Common myeloid progenitor, CD34-positive (primary cell): Measurements from ENCODE around the gene ENDOU.

Source experiments
- CTCF ChIA-PET: fragments of 350-600 bp; sonication (Branson Sonifier 250); formaldehyde crosslinking; loops from one replicate; lab custom pipeline; 2021; ENCODE audit warnings: antibody characterized with exemption; lab: Charles Lee
- POLR2A ChIA-PET: fragments of 350-600 bp; sonication (Branson Sonifier 250); formaldehyde crosslinking; loops from one replicate; lab custom pipeline; 2021; ENCODE audit warnings: antibody characterized with exemption; lab: Charles Lee
- DNase-seq, 3 donors: peaks; one replicate each; pipeline versions ENCODE4 v3.0.0 to v3.0.0-alpha.2; 2013
- H3K27ac ChIP-seq, 2 experiments: 1 replicate in 1 of 2; 2 replicates in 1 of 2; pipeline ENCODE4 v1.7.0; 2013; ENCODE audit warnings: inconsistent platforms in 2 of 2, low read length in 2 of 2, mild to moderate bottlenecking in 2 of 2, low read depth in 1 of 2, moderate library complexity in 1 of 2; ENCODE audit not compliant: severe bottlenecking in 2 of 2, insufficient read depth in 1 of 2, poor library complexity in 1 of 2
- H3K27me3 ChIP-seq, 5 experiments: replicated peaks in 2 of 5; 1 replicate in 3 of 5; 2 replicates in 2 of 5; pipeline versions ENCODE4 v1.6.1 to v1.7.0; 2013; ENCODE audit warnings: low read length in 4 of 5, mild to moderate bottlenecking in 2 of 5, moderate library complexity in 2 of 5, inconsistent platforms in 1 of 5; ENCODE audit not compliant: insufficient read depth in 5 of 5, control insufficient read depth in 4 of 5
- H3K36me3 ChIP-seq, 4 experiments: 1 replicate in 2 of 4; 2 replicates in 2 of 4; pipeline versions ENCODE4 v1.6.1 to v1.7.0; 2013; ENCODE audit warnings: low read length in 3 of 4, control low read depth in 1 of 4, mild to moderate bottlenecking in 1 of 4; ENCODE audit not compliant: control insufficient read depth in 4 of 4, insufficient read depth in 4 of 4
- H3K4me1 ChIP-seq, 4 experiments: 1 replicate in 3 of 4; 2 replicates in 1 of 4; pipeline versions ENCODE4 v1.6.1 to v1.7.1; 2013; ENCODE audit warnings: low read length in 3 of 4, mild to moderate bottlenecking in 3 of 4, control low read depth in 1 of 4, inconsistent platforms in 1 of 4, moderate library complexity in 1 of 4; ENCODE audit not compliant: control insufficient read depth in 4 of 4, insufficient read depth in 4 of 4; ENCODE audit errors: control extremely low read depth in 1 of 4
- H3K4me3 ChIP-seq, 7 experiments: 1 replicate in 4 of 7; 2 replicates in 3 of 7; pipeline versions ENCODE4 v1.5.1 to v1.7.0; 2013; ENCODE audit warnings: mild to moderate bottlenecking in 7 of 7, low read length in 6 of 7, moderate library complexity in 6 of 7, inconsistent platforms in 2 of 7, low read depth in 2 of 7, control low read depth in 1 of 7; ENCODE audit not compliant: insufficient read depth in 4 of 7, control insufficient read depth in 1 of 7; ENCODE audit errors: extremely low read depth in 1 of 7
- H3K9me3 ChIP-seq, 5 experiments: 1 replicate in 4 of 5; 2 replicates in 1 of 5; pipeline versions ENCODE4 v1.6.1 to v1.7.1; 2013; ENCODE audit warnings: low read length in 4 of 5, mild to moderate bottlenecking in 2 of 5, inconsistent platforms in 1 of 5, low read depth in 1 of 5, moderate library complexity in 1 of 5; ENCODE audit not compliant: control insufficient read depth in 4 of 5, insufficient read depth in 2 of 5; ENCODE audit errors: control extremely low read depth in 1 of 5
- WGBS: methylation state at CpG from one replicate; pipeline ENCODE4 v1.1.5; 2013; ENCODE audit not compliant: insufficient coverage; 5-methylcytosine and 5-hydroxymethylcytosine counted together

The ENDOU gene

DNA sequence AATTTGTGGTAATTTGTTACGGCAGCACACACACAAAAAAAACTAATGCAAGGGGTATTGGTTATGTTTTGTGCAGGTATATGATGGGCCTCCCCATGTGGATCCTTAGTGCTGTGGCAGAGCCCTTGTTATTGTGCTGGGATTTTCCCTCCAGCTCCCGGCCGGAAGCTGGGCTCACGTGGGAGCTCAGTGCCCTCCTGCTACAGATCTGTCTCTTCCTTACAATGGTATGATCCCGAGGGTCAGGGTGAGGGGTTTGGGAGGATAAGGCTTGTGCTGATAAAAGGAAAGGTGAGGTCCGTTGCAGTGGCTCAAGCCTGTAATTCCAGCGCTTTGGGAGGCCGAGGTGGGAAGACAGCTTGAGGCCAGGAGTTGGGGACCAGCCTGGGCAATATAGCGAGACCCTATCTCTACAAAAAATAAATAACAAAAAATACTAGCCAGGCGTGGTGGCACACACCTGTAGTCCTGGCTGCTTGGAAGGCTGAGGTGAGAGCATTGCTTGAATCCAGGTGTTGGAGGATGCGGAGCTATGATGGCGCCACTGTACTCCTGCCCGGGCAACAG is 46.9 kb upstream of the ENDOU start:
- H3K4me3 ChIP-seq: peak overlapping the region in 4 of 7 experiments; percentile 80 to 85 (median 82)
- WGBS: 100% methylated on average over 2 of the region's 13 CpGs
- ChIA-PET CTCF (interaction anchor here (0.6 to 29.0 kb wide), 6 partner anchors 7 to 142 kb away, joined by 3 to 1109 read pairs (median 72); partner anchors contain the start of genes ENDOU, RAPGEF3 and RPAP3), POLR2A (interaction anchor here (1.0 kb wide), 1 partner anchor 14 kb away, joined by 5 read pairs; the partner anchor contains the start of gene RAPGEF3)
- H3K27ac ChIP-seq: no peak overlapping the region
- H3K9me3 ChIP-seq: no peaks in the 10 kb centered on the region
- no peak for DNase-seq
- no peaks in the 10 kb centered on the region for H3K27me3 ChIP-seq
- H3K36me3 ChIP-seq: no peaks in the 10 kb centered on the region
- H3K4me1 ChIP-seq: peaks cover 11 to 55% (median 47%) of the 10 kb centered on the region in 4 experiments

DNA sequence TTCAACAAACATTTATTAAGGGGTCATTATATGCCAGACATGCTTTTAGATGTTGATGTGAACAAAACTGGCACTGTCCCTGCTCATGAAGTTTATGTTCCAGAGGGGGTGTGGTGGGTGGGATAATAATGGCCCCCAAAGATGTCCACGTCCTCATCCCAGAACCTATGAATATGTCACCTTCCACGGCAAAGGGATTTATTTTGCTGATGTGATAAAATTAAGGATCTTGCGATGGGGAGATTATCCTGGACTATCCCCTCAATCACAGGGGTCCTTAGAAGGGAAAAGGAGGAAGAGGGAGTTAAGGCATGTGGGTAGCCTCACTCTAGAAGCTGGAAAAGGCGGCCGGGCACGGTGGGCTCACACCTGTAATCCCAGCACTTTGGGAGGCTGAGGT is 46.0 kb upstream of the ENDOU start:
- Histone ChIP-seq H3K4me1 (peaks cover 11 to 55% (median 45%) of the 10 kb centered on the region in 4 experiments), H3K4me3 (no peak overlapping the region), H3K9me3 (no peaks in the 10 kb centered on the region), H3K27me3 (no peaks in the 10 kb centered on the region), H3K27ac (no peak overlapping the region), H3K36me3 (no peaks in the 10 kb centered on the region)
- WGBS: 100% methylated on average over 1 of the region's 6 CpGs
- POLR2A ChIA-PET: no interaction called here
- CTCF ChIA-PET: interaction anchor here (1.6 to 29.0 kb wide), 4 partner anchors 8 to 67 kb away, joined by 3 to 1109 read pairs (median 393); partner anchors contain the start of genes ENDOU, RAPGEF3 and RPAP3
- no peak for DNase-seq

DNA sequence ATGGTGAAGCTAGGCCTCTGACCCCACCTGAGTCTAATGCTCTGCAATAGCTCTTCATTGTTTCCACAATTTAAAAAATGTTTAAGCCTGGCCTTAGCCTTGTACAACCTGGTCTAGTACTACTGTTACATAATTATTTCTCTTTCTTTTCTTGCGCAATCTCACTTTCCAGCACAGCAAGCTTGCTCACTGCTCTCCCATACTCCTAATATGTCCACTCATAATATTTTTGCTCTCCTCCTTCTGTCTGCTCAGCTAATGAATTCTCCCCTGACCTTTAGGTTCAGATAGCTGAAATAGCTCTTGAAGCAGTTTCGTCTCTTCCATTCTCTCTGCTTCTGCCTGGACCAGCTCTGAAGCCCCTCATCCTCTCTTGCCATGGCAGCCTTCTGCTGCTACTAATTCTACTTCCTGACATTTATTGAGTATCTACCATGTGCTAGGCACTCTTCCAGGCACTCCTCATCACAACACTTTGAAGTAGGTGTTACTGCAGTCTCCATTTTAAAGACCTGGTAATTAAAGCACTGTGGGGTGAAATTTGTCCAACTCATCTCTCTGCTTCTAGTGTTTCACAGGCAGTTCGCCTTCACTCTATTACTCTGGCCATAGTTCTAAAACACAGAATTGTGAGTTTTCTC is 44.9 kb upstream of the ENDOU start:
- POLR2A ChIA-PET: no interaction called here
- CTCF ChIA-PET: interaction anchor here (0.9 to 29.0 kb wide), 9 partner anchors 9 to 66 kb away, joined by 3 to 1109 read pairs (median 3); partner anchors contain the start of genes ENDOU, RAPGEF3 and RPAP3

DNA sequence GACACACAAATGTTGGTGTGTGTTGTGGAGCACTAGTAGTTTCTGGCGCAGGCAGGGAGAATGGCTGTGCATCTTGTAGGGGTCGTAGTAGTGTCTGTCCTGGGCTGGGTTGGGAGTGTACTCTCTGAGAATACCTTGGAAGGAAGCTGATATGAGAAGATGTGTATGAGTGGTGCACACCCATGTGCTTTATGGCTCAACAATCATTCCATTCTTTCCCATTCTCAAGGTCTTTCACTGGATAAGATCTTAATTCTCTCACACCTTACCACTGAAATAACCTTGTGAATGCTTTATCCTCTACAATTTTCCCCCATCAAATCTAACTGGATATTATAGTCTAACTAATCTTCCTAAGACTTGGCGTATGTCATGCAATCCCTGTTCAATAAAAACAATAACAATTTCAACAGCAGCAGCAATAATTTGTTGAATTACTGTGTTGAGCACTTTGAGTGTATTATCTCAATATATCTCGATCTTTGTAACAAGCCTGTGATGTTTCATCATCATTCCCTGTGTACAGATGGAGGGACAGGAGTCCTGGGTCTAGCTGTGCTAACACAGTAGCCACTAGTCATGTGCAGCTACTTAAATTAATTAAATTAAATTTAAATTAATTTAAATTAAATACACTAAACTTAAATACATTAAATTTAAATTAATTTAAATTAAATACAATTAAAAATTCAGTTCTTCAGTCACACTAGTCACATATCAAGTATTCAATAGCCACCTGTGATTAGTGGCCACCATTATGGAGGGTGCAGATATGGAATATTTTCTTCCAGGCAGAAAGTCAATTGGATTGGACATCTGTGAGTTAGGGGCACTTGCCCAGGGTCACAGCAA is 44.2 kb upstream of the ENDOU start:
- H3K27ac ChIP-seq: no peak overlapping the region
- 94% methylated on average over 2 of the region's 4 CpGs for WGBS
- H3K9me3 ChIP-seq: no peaks in the 10 kb centered on the region
- ChIA-PET CTCF (interaction anchor here (0.6 to 29.0 kb wide), 12 partner anchors 9 to 1177 kb away, joined by 3 to 1109 read pairs (median 3); partner anchors contain the start of genes ENDOU, RAPGEF3 and RPAP3), POLR2A (no interaction called here)
- H3K4me3 ChIP-seq: no peak overlapping the region
- H3K4me1 ChIP-seq: peaks cover 11 to 49% (median 32%) of the 10 kb centered on the region in 4 experiments
- no peaks in the 10 kb centered on the region for H3K36me3 ChIP-seq
- no peaks in the 10 kb centered on the region for H3K27me3 ChIP-seq
- no peak for DNase-seq

More for the DNA sequence above, 44.9 kb upstream of the ENDOU start:
- Histone ChIP-seq H3K36me3 (no peaks in the 10 kb centered on the region), H3K4me3 (no peak overlapping the region), H3K4me1 (peaks cover 11 to 54% (median 39%) of the 10 kb centered on the region in 4 experiments), H3K27ac (no peak overlapping the region), H3K27me3 (no peaks in the 10 kb centered on the region), H3K9me3 (no peaks in the 10 kb centered on the region)
- 97% methylated on average over 3 of the region's 3 CpGs for WGBS
- no peak for DNase-seq

DNA sequence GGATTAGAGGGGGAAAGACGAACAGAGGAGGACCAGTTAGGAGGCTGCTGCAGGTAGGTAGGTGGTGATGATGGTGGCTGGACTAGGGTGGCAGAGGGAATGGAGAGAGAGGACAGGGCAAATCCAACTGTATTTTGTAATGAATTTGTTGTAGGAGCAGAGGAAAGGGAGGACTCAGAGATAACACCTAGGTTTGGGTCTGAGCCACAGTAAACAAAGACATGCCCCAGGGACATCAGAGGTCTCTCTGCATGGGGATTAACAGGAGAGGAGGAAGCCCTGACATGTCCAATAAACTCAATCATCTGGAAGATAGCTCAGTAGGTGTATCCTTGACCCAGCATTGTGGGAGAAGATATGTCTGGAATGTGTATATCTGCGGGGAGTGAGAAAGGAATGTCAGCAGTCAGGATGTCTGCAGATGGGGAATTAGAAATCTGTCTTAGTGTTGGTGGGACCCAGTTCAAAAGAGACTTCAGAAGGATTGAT is 43.1 kb upstream of the ENDOU start:
- no peaks in the 10 kb centered on the region for H3K27me3 ChIP-seq
- H3K36me3 ChIP-seq: no peaks in the 10 kb centered on the region
- WGBS: 100% methylated on average over 2 of the region's 2 CpGs
- ChIA-PET CTCF (interaction anchor here (0.8 to 29.0 kb wide), 8 partner anchors 11 to 71 kb away, joined by 3 to 1109 read pairs (median 16); partner anchors contain the start of genes ENDOU, RAPGEF3 and RPAP3), POLR2A (no interaction called here)
- H3K9me3 ChIP-seq: no peaks in the 10 kb centered on the region
- H3K27ac ChIP-seq: no peak overlapping the region
- no peak for DNase-seq
- H3K4me1 ChIP-seq: peaks cover 4 to 51% (median 29%) of the 10 kb centered on the region in 4 experiments
- no peak overlapping the region for H3K4me3 ChIP-seq

DNA sequence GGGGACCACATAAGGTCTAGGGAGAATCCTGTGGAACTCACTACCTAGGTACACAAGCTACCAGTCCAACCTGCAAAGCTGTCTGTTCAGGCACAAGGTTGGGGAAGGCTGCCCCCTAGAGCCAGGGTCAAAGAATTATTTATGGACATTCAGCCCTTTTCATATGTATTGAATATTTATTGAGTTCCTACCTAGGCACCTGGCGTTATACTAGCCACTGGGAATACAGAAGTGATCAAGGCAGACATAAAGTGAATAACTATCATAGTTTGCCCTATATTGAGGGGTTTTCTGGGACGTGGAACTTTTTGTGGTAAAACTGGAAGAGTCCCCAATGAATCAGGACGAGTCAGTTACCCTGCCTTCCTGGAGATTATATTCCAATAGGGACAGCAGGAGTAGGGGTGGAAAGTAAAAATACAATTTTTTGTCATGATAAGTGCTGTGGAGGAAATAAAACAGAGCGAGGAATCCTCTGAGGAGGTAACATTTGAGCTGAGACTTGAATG is 42.0 kb upstream of the ENDOU start:
- 57% methylated on average over 4 of the region's 4 CpGs for WGBS
- H3K4me3 ChIP-seq: no peak overlapping the region
- POLR2A ChIA-PET: interaction anchor here (1.5 kb wide), 1 partner anchor 9 kb away, joined by 5 read pairs; the partner anchor contains the start of gene RAPGEF3
- H3K9me3 ChIP-seq: no peaks in the 10 kb centered on the region
- peak; percentile 75 to 86 (median 80) for DNase-seq
- CTCF ChIA-PET: interaction anchor here (0.6 to 29.0 kb wide), 14 partner anchors 12 to 492 kb away, joined by 3 to 1109 read pairs (median 6); partner anchors contain the start of genes ENDOU, RAPGEF3 and RPAP3
- peaks cover 4 to 44% (median 26%) of the 10 kb centered on the region in 4 experiments for H3K4me1 ChIP-seq
- H3K27ac ChIP-seq: no peak overlapping the region
- no peaks in the 10 kb centered on the region for H3K27me3 ChIP-seq
- no peaks in the 10 kb centered on the region for H3K36me3 ChIP-seq
